Uterus (tissue), 4 donors: ENCODE results near the gene TBC1D22B. TPM values are rescaled to one million over a fixed set of nuclear protein-coding genes. Genes with fewer than 3 reads are reported as not detected.
"Not testable (repeated sequence)": the region's sequence is repeated elsewhere in the genome, so short reads cannot be mapped to it uniquely, and the experiment has no call there.

Experiments
- DNase-seq, 2 donors: peaks; one replicate each; pipeline ENCODE4 v3.0.0-alpha.2; 2019 to 2020
- H3K27ac ChIP-seq, 2 donors: fragments of 200-600 bp; sonication (generic); 1 replicate in 1 of 2; 2 replicates in 1 of 2; pipeline ENCODE4 v1.5.1; 2016 to 2018
- H3K27me3 ChIP-seq, 2 donors: fragments of 200-600 bp; sonication (generic); one replicate each; pipeline ENCODE4 v1.5.1; 2018 to 2019; ENCODE audit warnings: control low read depth in 1 of 2
- H3K36me3 ChIP-seq, 2 donors: fragments of 200-600 bp; sonication (generic); one replicate each; pipeline ENCODE4 v1.5.1; 2019; ENCODE audit warnings: control low read depth in 1 of 2
- H3K4me1 ChIP-seq, 2 donors: fragments of 200-600 bp; sonication (generic); one replicate each; pipeline ENCODE4 v1.5.1; 2018 to 2019; ENCODE audit warnings: control low read depth in 1 of 2
- H3K4me3 ChIP-seq, 2 donors: fragments of 200-600 bp; sonication (generic); 1 replicate in 1 of 2; 2 replicates in 1 of 2; pipeline ENCODE4 v1.5.1; 2018 to 2019; ENCODE audit warnings: mild to moderate bottlenecking in 1 of 2
- H3K9me3 ChIP-seq, 2 donors: fragments of 200-600 bp; sonication (generic); one replicate each; pipeline ENCODE4 v1.5.1; 2019; ENCODE audit warnings: control low read depth in 1 of 2
- POLR2A ChIP-seq, 2 donors: fragments of 450-650 bp; IDR thresholded peaks; one replicate each; pipeline ENCODE4 v1.6.1; 2016; ENCODE audit warnings: antibody characterized with exemption in 2 of 2, mild to moderate bottlenecking in 1 of 2, moderate library complexity in 1 of 2
- intact Hi-C: fragments of 100-400 bp; cut with DNase I; formaldehyde crosslinking; loops from one replicate; pipeline ENCODE4 v1.15.1; 2023; ENCODE audit warnings: low total_unique reads
- total RNA-seq, 4 donors: library from RNA; depleted of rRNA in 3 of 4; stranded (reverse); fragments of >200 nt in 3 of 4; gene quantifications; one replicate each; pipeline versions ENCODE4 v1.1.0 to v1.2.4, GENCODE V29; 2014 to 2023
- TF ChIP-seq, protein P1 (sequence below), 4 experiments: fragments of 200-600 bp in 2 of 4; fragments of 450-650 bp in 2 of 4; sonication (generic) in 2 of 4; IDR thresholded peaks; one replicate each; pipeline ENCODE4 v1.5.1; 2016 to 2019; ENCODE audit warnings: antibody characterized with exemption in 4 of 4, mild to moderate bottlenecking in 2 of 4, moderate library complexity in 1 of 4
- donor health status: DM: yes; HTN: yes; CAD: no.

TBC1D22B gene
- total RNA-seq, 4 donors from 2014 or later, result 4.1 to 15.4 (median 7.5) TPM

DNA sequence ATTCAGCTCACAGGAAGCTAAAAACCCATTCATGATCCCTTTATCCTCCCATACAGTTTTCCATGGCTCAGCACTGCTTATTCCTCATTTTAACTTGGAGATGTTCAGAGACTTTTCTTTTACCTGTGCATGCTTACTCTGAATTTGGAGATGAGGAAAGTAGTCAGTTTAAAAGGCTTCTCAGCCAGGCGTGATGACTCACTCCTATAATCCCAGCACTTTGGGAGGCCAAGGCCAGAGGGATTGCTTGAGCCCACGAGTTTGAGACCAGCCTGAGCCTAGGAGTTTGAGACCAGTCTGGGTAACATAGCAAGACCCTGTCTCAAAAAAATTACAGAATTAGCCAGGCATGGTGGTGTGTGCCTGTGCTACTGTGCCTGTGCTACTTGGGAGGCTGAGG lies 30.7 kb downstream of the TBC1D22B start:
- intact Hi-C loops, result no loop called here
- no peaks in the 10 kb centered on the region for H3K4me1 ChIP-seq
- no peak overlapping the region for H3K4me3 ChIP-seq
- no peaks in the 10 kb centered on the region for H3K36me3 ChIP-seq
- H3K27me3 ChIP-seq, result no peaks in the 10 kb centered on the region
- TF ChIP-seq POLR2A (IDR thresholded peaks at IDR 0.05), result no peak
- TF ChIP-seq, protein P1, sequence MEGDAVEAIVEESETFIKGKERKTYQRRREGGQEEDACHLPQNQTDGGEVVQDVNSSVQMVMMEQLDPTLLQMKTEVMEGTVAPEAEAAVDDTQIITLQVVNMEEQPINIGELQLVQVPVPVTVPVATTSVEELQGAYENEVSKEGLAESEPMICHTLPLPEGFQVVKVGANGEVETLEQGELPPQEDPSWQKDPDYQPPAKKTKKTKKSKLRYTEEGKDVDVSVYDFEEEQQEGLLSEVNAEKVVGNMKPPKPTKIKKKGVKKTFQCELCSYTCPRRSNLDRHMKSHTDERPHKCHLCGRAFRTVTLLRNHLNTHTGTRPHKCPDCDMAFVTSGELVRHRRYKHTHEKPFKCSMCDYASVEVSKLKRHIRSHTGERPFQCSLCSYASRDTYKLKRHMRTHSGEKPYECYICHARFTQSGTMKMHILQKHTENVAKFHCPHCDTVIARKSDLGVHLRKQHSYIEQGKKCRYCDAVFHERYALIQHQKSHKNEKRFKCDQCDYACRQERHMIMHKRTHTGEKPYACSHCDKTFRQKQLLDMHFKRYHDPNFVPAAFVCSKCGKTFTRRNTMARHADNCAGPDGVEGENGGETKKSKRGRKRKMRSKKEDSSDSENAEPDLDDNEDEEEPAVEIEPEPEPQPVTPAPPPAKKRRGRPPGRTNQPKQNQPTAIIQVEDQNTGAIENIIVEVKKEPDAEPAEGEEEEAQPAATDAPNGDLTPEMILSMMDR (IDR thresholded peaks at IDR 0.05), result no peak
- H3K9me3 ChIP-seq, result no peaks in the 10 kb centered on the region
- no peak for DNase-seq
- H3K27ac ChIP-seq, result no peak overlapping the region

DNA sequence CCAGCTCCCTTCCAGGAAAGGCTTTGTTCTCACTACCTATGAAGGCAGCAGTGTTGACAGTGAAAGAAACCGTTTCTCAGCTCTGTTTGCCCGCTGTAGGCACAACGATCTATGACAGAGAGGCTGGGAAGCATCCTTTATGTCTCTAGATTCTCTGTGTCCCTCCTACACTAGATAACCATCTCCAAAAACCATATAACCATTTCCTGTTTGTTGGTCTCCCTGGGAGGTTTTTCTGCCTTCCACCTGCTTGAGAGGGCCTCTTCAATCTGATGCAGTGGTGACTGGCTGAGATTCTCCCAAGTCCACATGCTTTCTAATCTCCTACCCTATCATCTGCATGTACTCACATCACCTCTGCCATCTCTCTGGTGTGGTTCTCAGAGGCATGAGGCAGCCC lies 32.4 kb downstream of the TBC1D22B start:
- DNase-seq, result no peak
- Histone ChIP-seq H3K4me1 (no peaks in the 10 kb centered on the region), H3K27ac (no peak overlapping the region), H3K4me3 (no peak overlapping the region), H3K9me3 (no peaks in the 10 kb centered on the region), H3K27me3 (no peaks in the 10 kb centered on the region), H3K36me3 (no peaks in the 10 kb centered on the region)
- TF ChIP-seq, protein P1 (IDR thresholded peaks at IDR 0.05), result no peak
- no peak for TF ChIP-seq POLR2A (IDR thresholded peaks at IDR 0.05)
- intact Hi-C loops, result no loop called here

DNA sequence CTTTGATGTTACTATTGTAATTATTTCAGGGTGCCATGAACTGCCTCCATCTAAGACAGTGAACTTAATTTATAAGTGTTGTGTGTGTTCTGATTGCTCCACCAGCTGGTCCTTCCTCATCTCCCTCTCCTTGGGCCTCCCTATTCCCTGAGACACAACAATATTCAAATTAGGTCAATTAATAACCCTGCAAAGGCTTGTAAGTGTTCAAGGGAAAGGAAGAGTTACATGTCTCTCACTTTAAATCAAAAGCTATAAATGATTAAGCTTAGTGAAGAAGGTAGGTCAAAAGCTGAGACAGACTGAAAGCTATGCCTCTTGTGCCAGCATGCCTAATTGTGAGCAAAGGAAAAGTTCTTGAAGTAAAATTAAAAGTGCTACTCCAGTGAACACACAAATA lies 35.9 kb downstream of the TBC1D22B start:
- no peaks in the 10 kb centered on the region for H3K36me3 ChIP-seq
- TF ChIP-seq, protein P1 (IDR thresholded peaks at IDR 0.05), result no peak
- no peak for TF ChIP-seq POLR2A (IDR thresholded peaks at IDR 0.05)
- intact Hi-C loops, result no loop called here
- no peak overlapping the region for H3K4me3 ChIP-seq
- H3K27me3 ChIP-seq, result no peaks in the 10 kb centered on the region
- DNase-seq, result no peak
- H3K4me1 ChIP-seq, result no peaks in the 10 kb centered on the region
- H3K27ac ChIP-seq, result no peak overlapping the region
- no peaks in the 10 kb centered on the region for H3K9me3 ChIP-seq

DNA sequence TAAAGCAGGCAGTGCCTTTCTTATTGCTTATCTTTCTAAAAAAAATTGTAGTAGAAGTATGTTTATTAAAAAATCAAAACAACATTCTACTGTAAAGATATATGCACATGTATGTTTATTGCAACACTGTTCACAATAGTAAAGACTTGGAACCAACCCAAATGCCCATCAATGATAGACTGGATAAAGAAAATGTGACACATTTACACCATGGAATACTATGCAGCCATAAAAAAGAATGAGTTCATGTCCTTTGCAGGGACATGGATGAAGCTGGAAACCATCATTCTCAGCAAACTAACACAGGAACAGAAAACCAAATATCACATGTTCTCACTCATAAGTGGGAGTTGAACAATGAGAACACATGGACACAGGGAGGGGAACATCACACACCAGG lies 40.1 kb downstream of the TBC1D22B start:
- H3K27me3 ChIP-seq, DNase-seq, intact Hi-C loops, H3K27ac ChIP-seq, H3K9me3 ChIP-seq, H3K4me3 ChIP-seq, H3K4me1 ChIP-seq, H3K36me3 ChIP-seq: not testable (repeated sequence)

DNA sequence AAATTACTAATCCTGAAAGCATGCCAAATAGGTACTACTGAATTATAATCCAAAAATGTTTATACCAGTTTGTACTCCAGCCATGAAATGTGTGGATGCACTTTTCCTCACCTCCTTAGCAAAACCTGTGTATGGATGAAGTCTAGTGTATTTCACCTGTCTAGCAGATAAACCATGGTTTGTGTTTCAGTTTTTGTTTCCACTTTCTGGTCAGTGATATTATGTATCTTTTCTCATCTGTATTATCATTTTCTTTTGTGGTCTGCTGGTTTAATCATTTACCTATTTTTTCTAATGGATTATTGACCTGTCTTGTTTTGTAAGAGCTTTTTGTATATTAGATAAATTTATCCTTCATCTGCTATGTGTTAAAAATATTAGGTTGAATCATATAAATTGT lies 41.4 kb downstream of the TBC1D22B start:
- intact Hi-C loops, result no loop called here
- Histone ChIP-seq H3K4me1 (no peaks in the 10 kb centered on the region), H3K27ac (no peak overlapping the region), H3K9me3 (no peaks in the 10 kb centered on the region), H3K27me3 (no peaks in the 10 kb centered on the region), H3K36me3 (no peaks in the 10 kb centered on the region), H3K4me3 (no peak overlapping the region)
- TF ChIP-seq POLR2A (IDR thresholded peaks at IDR 0.05), result no peak
- TF ChIP-seq, protein P1 (IDR thresholded peaks at IDR 0.05), result no peak
- DNase-seq, result no peak

DNA sequence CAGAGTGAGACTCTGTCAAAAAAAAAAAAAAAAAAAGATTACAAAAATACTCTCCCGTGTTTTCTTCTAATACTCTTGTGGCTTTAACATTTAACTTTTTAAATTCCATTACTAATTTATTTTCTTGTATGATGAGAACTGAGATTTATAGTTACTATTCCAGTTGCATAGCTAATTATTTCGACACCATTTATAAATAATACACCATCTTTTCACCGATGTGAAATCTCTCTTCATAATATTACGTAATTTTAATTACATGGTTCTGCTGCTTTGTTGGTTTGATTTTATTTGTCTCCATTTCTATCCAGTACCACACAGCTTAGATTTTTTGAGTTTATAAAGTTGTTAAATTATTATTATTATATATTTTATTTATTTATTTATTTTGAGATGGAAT lies 42.4 kb downstream of the TBC1D22B start:
- no peaks in the 10 kb centered on the region for H3K27me3 ChIP-seq
- H3K27ac ChIP-seq, result no peak overlapping the region
- intact Hi-C loops, result no loop called here
- no peaks in the 10 kb centered on the region for H3K36me3 ChIP-seq
- TF ChIP-seq POLR2A (IDR thresholded peaks at IDR 0.05), result no peak
- TF ChIP-seq, protein P1 (IDR thresholded peaks at IDR 0.05), result no peak
- no peak for DNase-seq
- no peaks in the 10 kb centered on the region for H3K9me3 ChIP-seq
- no peaks in the 10 kb centered on the region for H3K4me1 ChIP-seq
- H3K4me3 ChIP-seq, result no peak overlapping the region
